GM12878 (cell line): ENCODE results near the gene PTPN13. TPM values are rescaled to one million over a fixed set of nuclear protein-coding genes. Genes with fewer than 3 reads are reported as not detected.

Experiments used
- ATAC-seq: fragments of 200-7000 bp; cut with Tn5 transposase; 3 replicates; pipeline ENCODE4 v1.9.1; 2020; ENCODE audit warnings: mild to moderate bottlenecking, moderate library complexity
- BruUV-seq: library from RNA; stranded (reverse); fragments of 400-500 nt; replicated peaks from 2 replicates; lab custom pipeline; 2021; lab: Mats Ljungman, UMichigan
- CTCF ChIA-PET: fragments of 300-600 bp; sonication (Branson Sonifier 250); formaldehyde crosslinking; extraction: SDS; loops from one replicate; lab custom pipeline; 2021; ENCODE audit warnings: inconsistent platforms; lab: Yijun Ruan, JAX
- POLR2A ChIA-PET: fragments of 350-600 bp; formaldehyde crosslinking; extraction: SDS; loops from one replicate; lab custom pipeline; 2021; ENCODE audit warnings: inconsistent platforms; lab: Charles Lee
- RAD21 ChIA-PET: fragments of 300-600 bp; sonication (Branson Sonifier 250); formaldehyde crosslinking; loops from one replicate; lab custom pipeline; 2023; ENCODE audit warnings: antibody characterized with exemption; ENCODE audit not compliant: unreplicated experiment; lab: Charles Lee
- SMC1A ChIA-PET: fragments of 300-600 bp; sonication (Branson Sonifier 250); formaldehyde crosslinking; loops from one replicate; lab custom pipeline; 2023; ENCODE audit not compliant: unreplicated experiment, uncharacterized antibody; lab: Charles Lee
- DNase-seq: peaks from one replicate; pipeline ENCODE4 v3.0.0-alpha.2; 2011; ENCODE audit warnings: low read depth, low spot score
- FAIRE-seq: peaks from 3 replicates; lab custom pipeline; 2011; peaks lifted over from hg19 to GRCh38; lab: Jason Lieb, UNC
- H2AFZ ChIP-seq: 2 replicates; pipeline ENCODE4 v1.6.0; 2011; ENCODE audit warnings: low read depth, low read length, control low read depth; ENCODE audit not compliant: control insufficient read depth
- H3K27ac ChIP-seq: 2 replicates; pipeline ENCODE4 v1.5.1; 2011; ENCODE audit warnings: control low read depth; ENCODE audit not compliant: control insufficient read depth, insufficient read depth
- H3K27me3 ChIP-seq, 2 experiments: replicated peaks in 1 of 2; 2 replicates each; pipeline versions ENCODE4 v1.6.0 to v1.6.1; 2011; ENCODE audit warnings: low read length in 1 of 2; ENCODE audit not compliant: control insufficient read depth in 2 of 2, insufficient read depth in 2 of 2
- H3K36me3 ChIP-seq, 2 experiments: 2 replicates each; pipeline ENCODE4 v1.5.1; 2011; ENCODE audit warnings: low read length in 1 of 2; ENCODE audit not compliant: control insufficient read depth in 2 of 2, insufficient read depth in 2 of 2
- H3K4me1 ChIP-seq: 2 replicates; pipeline ENCODE4 v1.6.1; 2011; ENCODE audit warnings: mild to moderate bottlenecking, low read length, moderate library complexity, mixed read lengths; ENCODE audit not compliant: control insufficient read depth, insufficient read depth
- H3K4me2 ChIP-seq: 2 replicates; pipeline ENCODE4 v1.6.0; 2011; ENCODE audit warnings: control low read depth; ENCODE audit not compliant: control insufficient read depth, insufficient read depth
- H3K4me3 ChIP-seq: fragments of 200-600 bp; sonication (generic); 2 replicates; pipeline ENCODE4 v1.5.1; 2016
- H3K79me2 ChIP-seq: 2 replicates; pipeline ENCODE4 v1.6.0; 2011; ENCODE audit warnings: low read length; ENCODE audit not compliant: control insufficient read depth, insufficient read depth
- H3K9ac ChIP-seq: 2 replicates; pipeline ENCODE4 v1.8.0; 2011; ENCODE audit warnings: low read length, control low read depth, mixed read lengths; ENCODE audit not compliant: control insufficient read depth, insufficient read depth
- H3K9me3 ChIP-seq: replicated peaks from 3 replicates; pipeline ENCODE4 v1.5.1; 2011; ENCODE audit warnings: mild to moderate bottlenecking, low read length; ENCODE audit not compliant: control insufficient read depth, insufficient read depth
- H4K20me1 ChIP-seq: 2 replicates; pipeline ENCODE4 v1.6.0; 2011; ENCODE audit not compliant: control insufficient read depth, insufficient read depth
- BHLHE40 ChIP-seq, 2 experiments: fragments of 450-650 bp in 1 of 2; IDR thresholded peaks; 2 replicates each; pipeline ENCODE4 v1.6.1; 2011 to 2017; ENCODE audit warnings: low read depth in 2 of 2, borderline replicate concordance in 1 of 2, improper control_type of control experiment in 1 of 2, low read length in 1 of 2, mild to moderate bottlenecking in 1 of 2
- CHD1 ChIP-seq: IDR thresholded peaks from 2 replicates; pipeline ENCODE4 v1.6.1; 2012; ENCODE audit warnings: low read depth, low read length, improper control_type of control experiment
- ETV6 ChIP-seq, 2 experiments: fragments of 450-650 bp in 1 of 2; IDR thresholded peaks in 1 of 2; conservative IDR thresholded peaks in 1 of 2; 2 replicates each; pipeline ENCODE4 v1.6.1; 2014; ENCODE audit warnings: antibody characterized with exemption in 1 of 2, borderline replicate concordance in 1 of 2, low read depth in 1 of 2, mild to moderate bottlenecking in 1 of 2, moderate library complexity in 1 of 2
- FOXK2 ChIP-seq: fragments of 450-650 bp; IDR thresholded peaks from 2 replicates; pipeline ENCODE4 v1.6.1; 2017; ENCODE audit warnings: mild to moderate bottlenecking, moderate library complexity
- MEF2A ChIP-seq: IDR thresholded peaks from 2 replicates; pipeline ENCODE4 v1.6.1; 2011; ENCODE audit warnings: low read depth, mild to moderate bottlenecking, low read length, moderate library complexity; ENCODE audit not compliant: insufficient read depth
- MTA2 ChIP-seq: fragments of 450-650 bp; IDR thresholded peaks from 2 replicates; pipeline ENCODE4 v1.6.1; 2016; ENCODE audit warnings: low read depth, mild to moderate bottlenecking, moderate library complexity
- NBN ChIP-seq: fragments of 450-650 bp; IDR thresholded peaks from 2 replicates; pipeline ENCODE4 v1.6.1; 2016
- POLR2AphosphoS2 ChIP-seq: IDR thresholded peaks from 2 replicates; pipeline ENCODE4 v1.6.1; 2011; ENCODE audit warnings: low read depth, mild to moderate bottlenecking, low read length, improper control_type of control experiment, moderate library complexity
- REST ChIP-seq: IDR thresholded peaks from 2 replicates; pipeline ENCODE4 v1.6.1; 2012; ENCODE audit warnings: mild to moderate bottlenecking, low read depth, low read length
- STAT3 ChIP-seq: IDR thresholded peaks from 2 replicates; pipeline ENCODE4 v1.6.1; 2011; ENCODE audit warnings: low read depth, low read length, improper control_type of control experiment
- TBL1XR1 ChIP-seq: IDR thresholded peaks from 2 replicates; pipeline ENCODE4 v1.6.1; 2012; ENCODE audit warnings: low read depth, low read length, improper control_type of control experiment
- ZBED1 ChIP-seq: IDR thresholded peaks from 2 replicates; pipeline ENCODE4 v1.6.1; 2016; ENCODE audit warnings: borderline replicate concordance
- ZNF217 ChIP-seq: fragments of 450-650 bp; IDR thresholded peaks from 2 replicates; pipeline ENCODE4 v1.6.1; 2017; ENCODE audit warnings: antibody characterized with exemption, mild to moderate bottlenecking
- ZNF24 ChIP-seq: fragments of 450-650 bp; IDR thresholded peaks from 2 replicates; pipeline ENCODE4 v1.6.1; 2017; ENCODE audit warnings: antibody characterized with exemption, mild to moderate bottlenecking
- ZNF687 ChIP-seq: fragments of 450-650 bp; IDR thresholded peaks from 2 replicates; pipeline ENCODE4 v1.6.1; 2017; ENCODE audit warnings: mild to moderate bottlenecking, moderate library complexity
- WGBS: methylation state at CpG from one replicate; pipeline ENCODE4 v1.1.6; 2016; ENCODE audit warnings: low lambda C conversion rate; ENCODE audit not compliant: insufficient replicate concordance, insufficient coverage; ENCODE audit errors: missing lambda C conversion rate; 5-methylcytosine and 5-hydroxymethylcytosine counted together
- in situ Hi-C: fragments of 300-500 bp; cut with MboI; formaldehyde crosslinking; loops from 9 replicates; pipeline ENCODE4 v1.14.3; 2018; ENCODE audit warnings: mixed read lengths
- intact Hi-C: fragments of 100-400 bp; cut with micrococcal nuclease; formaldehyde crosslinking; loops from one replicate; pipeline ENCODE4 v1.14.2; 2022; ENCODE audit not compliant: unreplicated experiment
- polyA plus RNA-seq, 11 experiments: library from polyadenylated mRNA; depleted of rRNA in 4 of 11; unstranded in 6 of 11; stranded (reverse) in 5 of 11; fragments of >200 nt; fragmentation: Nextera tagmentation in 4 of 11; fragmentation: Illumina TruSeq in 1 of 11; extraction: Ambion mirVana in 4 of 11; extraction: Trizol in 1 of 11; gene quantifications; 1 replicate in 1 of 11; 2 replicates in 10 of 11; pipeline versions ENCODE4 v1.2.1 to v1.2.3, GENCODE V29; 2011 to 2016; ENCODE audit warnings: inconsistent platforms in 2 of 11, missing spikeins in 2 of 11, low read depth in 1 of 11
- total RNA-seq, 4 experiments: library from RNA; depleted of rRNA in 3 of 4; stranded (reverse); fragments of >200 nt in 3 of 4; fragmentation: Illumina TruSeq in 1 of 4; extraction: Trizol in 1 of 4; gene quantifications; 2 replicates each; pipeline versions ENCODE4 v1.2.1 to v1.2.3, GENCODE V29; 2013 to 2021

The PTPN13 gene
- total and polyA plus RNA-seq, 10 of the 15 experiments (the other 5 are each of a cell fraction or from before 2014, with no cell fraction given): 8.5 to 69.4 (median 33.9) TPM

DNA sequence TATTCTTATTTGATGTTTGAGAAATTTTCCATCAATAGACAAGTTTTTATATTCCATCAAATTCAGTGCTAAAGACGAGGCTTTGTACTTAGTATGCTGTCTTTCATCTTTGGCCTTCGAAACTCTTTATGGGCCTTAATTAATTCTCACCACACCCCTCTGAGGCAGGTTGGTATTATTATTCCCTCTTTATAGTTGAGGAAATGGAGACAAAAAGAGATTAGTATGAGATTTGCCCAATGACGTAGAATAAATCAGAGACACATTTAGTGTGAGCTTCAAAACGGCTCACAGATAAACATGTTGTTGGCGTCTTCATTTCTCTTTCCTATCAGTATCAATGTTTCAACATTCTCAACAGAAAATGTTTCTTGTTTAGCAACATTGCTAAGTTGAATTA is 35.9 kb upstream of the PTPN13 start (continued):
- no peak for TF ChIP-seq ZNF217
- TF ChIP-seq REST: no peak
- no peak for TF ChIP-seq BHLHE40 (IDR thresholded peaks at IDR 0.05; ENCODE audit: borderline replicate concordance in 1 of 2, low read depth in 2 of 2, low read length in 1 of 2)
- TF ChIP-seq TBL1XR1: no peak

GRCh38 chr4:86558797-86559196 is 35.3 kb upstream of the PTPN13 start:
- intact Hi-C loops: no loop called here
- BruUV-seq: no TSS peak
- H2AFZ ChIP-seq: no peak overlapping the region
- no peak overlapping the region for H3K27ac ChIP-seq
- SMC1A ChIA-PET: interaction anchor here (1.9 kb wide), 1 partner anchor 38 kb away, joined by 6 read pairs; no protein-coding TSS in a partner anchor
- FAIRE-seq (no peak), ATAC-seq (no peak), DNase-seq (no peak)
- H3K4me3 ChIP-seq: no peak overlapping the region
- no peak for TF ChIP-seq ZNF687
- TF ChIP-seq CHD1: no peak
- no peak for TF ChIP-seq FOXK2
- no peak for TF ChIP-seq ZBED1
- no peak for TF ChIP-seq MTA2
- TF ChIP-seq MEF2A: no peak
- no peak for TF ChIP-seq POLR2AphosphoS2
- TF ChIP-seq ZNF24: no peak
- no peak for TF ChIP-seq NBN
- TF ChIP-seq ETV6 (conservative IDR thresholded peaks at IDR 0.05 in 1 of 2, IDR thresholded peaks at IDR 0.05 in 1 of 2; ENCODE audit: borderline replicate concordance in 1 of 2, low read depth in 1 of 2): no peak
- no peak for TF ChIP-seq STAT3
- peaks cover 7% of the 10 kb centered on the region; the same call in 1 of the 2 replicates for H3K4me1 ChIP-seq
- H3K9me3 ChIP-seq: no peaks in the 10 kb centered on the region
- H3K79me2 ChIP-seq: no peaks in the 10 kb centered on the region
- in situ Hi-C loops: no loop called here
- no peaks in the 10 kb centered on the region; a peak in 1 of 4 replicates for H3K27me3 ChIP-seq
- no peak overlapping the region for H3K9ac ChIP-seq
- no peaks in the 10 kb centered on the region for H4K20me1 ChIP-seq
- CTCF ChIA-PET: no interaction called here
- no peak overlapping the region for H3K4me2 ChIP-seq
- 37% methylated on average over 1 of the region's 1 CpG for WGBS
- no peaks in the 10 kb centered on the region for H3K36me3 ChIP-seq
- RAD21 ChIA-PET: interaction anchor here (1.4 kb wide), 1 partner anchor 60 kb away, joined by 4 read pairs; no protein-coding TSS in a partner anchor
- POLR2A ChIA-PET: no interaction called here
